ENCODE measurements around the gene LBH.

LBH gene

DNA sequence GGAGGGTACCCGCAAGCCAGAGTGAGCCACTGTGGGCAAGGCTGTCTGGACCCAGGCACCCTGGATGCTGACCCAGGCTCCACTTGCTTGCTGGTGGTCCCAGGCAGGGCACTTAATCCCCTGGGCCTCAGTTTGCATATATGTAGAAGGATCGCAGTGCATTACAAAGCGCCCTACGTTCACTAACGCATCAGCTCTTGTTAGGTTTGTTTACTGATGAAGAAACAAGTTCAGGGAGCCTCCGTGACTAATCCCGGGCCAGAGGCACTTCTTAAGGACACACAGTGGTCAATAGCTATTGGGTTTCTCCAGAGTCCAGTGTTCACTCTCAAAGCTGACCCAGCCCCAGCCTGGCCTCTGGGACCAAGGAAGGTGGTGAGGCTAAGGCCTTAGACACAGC, 70.2 kb downstream of the LBH start:
- H3K27ac Mint-ChIP-seq, result peak overlapping the region; percentile 32
- no peaks in the 10 kb centered on the region for H3K27me3 Mint-ChIP-seq (ENCODE audit: low read depth, poor library complexity)
- TF ChIP-seq, protein P1, sequence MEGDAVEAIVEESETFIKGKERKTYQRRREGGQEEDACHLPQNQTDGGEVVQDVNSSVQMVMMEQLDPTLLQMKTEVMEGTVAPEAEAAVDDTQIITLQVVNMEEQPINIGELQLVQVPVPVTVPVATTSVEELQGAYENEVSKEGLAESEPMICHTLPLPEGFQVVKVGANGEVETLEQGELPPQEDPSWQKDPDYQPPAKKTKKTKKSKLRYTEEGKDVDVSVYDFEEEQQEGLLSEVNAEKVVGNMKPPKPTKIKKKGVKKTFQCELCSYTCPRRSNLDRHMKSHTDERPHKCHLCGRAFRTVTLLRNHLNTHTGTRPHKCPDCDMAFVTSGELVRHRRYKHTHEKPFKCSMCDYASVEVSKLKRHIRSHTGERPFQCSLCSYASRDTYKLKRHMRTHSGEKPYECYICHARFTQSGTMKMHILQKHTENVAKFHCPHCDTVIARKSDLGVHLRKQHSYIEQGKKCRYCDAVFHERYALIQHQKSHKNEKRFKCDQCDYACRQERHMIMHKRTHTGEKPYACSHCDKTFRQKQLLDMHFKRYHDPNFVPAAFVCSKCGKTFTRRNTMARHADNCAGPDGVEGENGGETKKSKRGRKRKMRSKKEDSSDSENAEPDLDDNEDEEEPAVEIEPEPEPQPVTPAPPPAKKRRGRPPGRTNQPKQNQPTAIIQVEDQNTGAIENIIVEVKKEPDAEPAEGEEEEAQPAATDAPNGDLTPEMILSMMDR (IDR thresholded peaks at IDR 0.05), result no peak
- H3K4me1 Mint-ChIP-seq, result peaks cover 29% of the 10 kb centered on the region
- H3K4me3 Mint-ChIP-seq, result no peak overlapping the region
- no peaks in the 10 kb centered on the region for H3K36me3 Mint-ChIP-seq (ENCODE audit: low read depth)
- DNase-seq, result no peak
- no peaks in the 10 kb centered on the region for H3K9me3 Mint-ChIP-seq

DNA sequence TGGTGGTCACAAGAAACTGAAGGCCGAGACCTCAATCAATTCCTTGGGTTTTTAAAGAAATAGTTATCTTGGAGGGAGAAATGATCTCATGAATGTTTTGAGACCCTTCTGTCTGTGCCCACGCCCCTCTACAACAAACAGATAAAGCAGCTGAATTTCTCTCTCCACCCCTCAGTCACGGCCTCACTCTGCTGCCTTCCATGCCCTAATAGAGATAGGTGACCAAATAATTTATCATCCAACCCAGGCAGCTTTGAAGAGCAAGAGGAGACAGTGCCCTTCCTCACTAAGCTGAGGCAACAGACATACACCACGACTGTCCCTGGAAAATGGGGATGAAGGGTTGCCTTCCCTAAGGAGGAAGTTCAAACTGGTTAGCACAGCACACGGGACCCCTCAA, 71.2 kb downstream of the LBH start:
- TF ChIP-seq, protein P1 (IDR thresholded peaks at IDR 0.05), result no peak
- Mint-ChIP-seq H3K27me3 (ENCODE audit: low read depth, poor library complexity) (no peaks in the 10 kb centered on the region), H3K4me3 (no peak overlapping the region), H3K36me3 (ENCODE audit: low read depth) (no peaks in the 10 kb centered on the region), H3K27ac (peak overlapping the region; percentile 60), H3K4me1 (peaks cover 34% of the 10 kb centered on the region), H3K9me3 (no peaks in the 10 kb centered on the region)
- no peak for DNase-seq

DNA sequence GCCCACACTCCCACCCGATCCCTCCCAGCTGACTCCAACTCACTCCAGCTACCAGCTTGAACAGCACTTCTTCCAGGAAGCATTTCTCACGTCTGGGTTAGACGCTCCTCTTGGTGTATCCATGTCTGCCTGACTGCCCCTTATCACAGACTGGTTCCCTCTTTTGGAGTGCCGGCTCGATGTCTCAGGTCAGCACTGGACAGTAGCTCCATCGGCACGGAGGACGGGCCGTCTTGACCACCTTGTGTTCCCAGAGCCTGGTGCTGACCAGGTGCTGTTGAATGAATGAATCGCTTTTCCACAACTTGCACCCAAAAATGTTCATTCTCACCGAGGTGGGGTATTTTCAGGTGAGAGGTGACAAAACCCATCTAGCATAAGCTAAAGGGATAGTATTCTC, 71.8 kb downstream of the LBH start:
- H3K9me3 Mint-ChIP-seq, result no peaks in the 10 kb centered on the region
- H3K27me3 Mint-ChIP-seq (ENCODE audit: low read depth, poor library complexity), result no peaks in the 10 kb centered on the region
- no peak overlapping the region for H3K4me3 Mint-ChIP-seq
- H3K36me3 Mint-ChIP-seq (ENCODE audit: low read depth), result no peaks in the 10 kb centered on the region
- no peak for DNase-seq
- no peak overlapping the region for H3K27ac Mint-ChIP-seq
- H3K4me1 Mint-ChIP-seq, result peaks cover 34% of the 10 kb centered on the region
- TF ChIP-seq, protein P1 (IDR thresholded peaks at IDR 0.05), result no peak

DNA sequence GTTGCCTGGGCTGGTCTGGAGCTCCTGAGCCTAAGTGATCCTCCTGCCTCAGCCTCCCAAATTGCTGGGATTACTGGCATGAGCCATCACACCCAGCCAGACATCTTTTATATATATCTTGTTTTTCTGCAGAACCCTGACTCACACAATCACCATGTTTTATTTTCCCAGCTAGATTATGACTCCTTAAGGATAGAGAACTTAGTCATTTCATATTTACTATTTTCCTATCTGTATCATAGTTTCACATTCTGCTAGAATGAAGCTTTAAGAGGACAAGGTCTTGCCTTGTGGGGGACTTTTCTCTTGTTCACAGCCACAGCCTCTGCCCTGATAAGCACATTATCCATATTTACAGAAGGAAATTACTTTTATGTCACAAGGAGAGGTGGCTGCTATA, 73.9 kb downstream of the LBH start:
- TF ChIP-seq, protein P1 (IDR thresholded peaks at IDR 0.05), result no peak
- Mint-ChIP-seq H3K4me3 (no peak overlapping the region), H3K36me3 (ENCODE audit: low read depth) (no peaks in the 10 kb centered on the region), H3K27ac (no peak overlapping the region), H3K27me3 (ENCODE audit: low read depth, poor library complexity) (peaks cover 5% of the 10 kb centered on the region), H3K9me3 (no peaks in the 10 kb centered on the region), H3K4me1 (peaks cover 34% of the 10 kb centered on the region)
- DNase-seq, result no peak

DNA sequence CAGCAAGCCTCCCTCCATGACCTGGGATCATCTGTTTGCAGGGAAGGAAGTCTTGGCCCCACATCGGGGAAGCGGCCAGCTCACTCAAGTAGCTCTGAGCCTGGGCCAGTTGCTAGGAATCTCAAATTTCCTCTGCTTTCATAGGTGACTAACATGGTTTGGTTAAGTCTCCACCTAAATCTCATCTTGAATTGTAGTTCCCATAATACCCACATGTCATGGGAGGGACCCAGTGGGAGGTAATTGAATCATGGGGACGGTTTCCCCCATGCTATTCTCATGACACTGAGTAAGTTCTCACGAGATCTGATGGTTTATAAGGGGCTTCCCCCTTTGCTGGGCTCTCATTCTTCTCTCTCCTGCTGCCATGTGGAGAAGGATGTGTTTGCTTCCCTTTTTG, 75.2 kb downstream of the LBH start:
- Mint-ChIP-seq H3K9me3 (no peaks in the 10 kb centered on the region), H3K36me3 (ENCODE audit: low read depth) (no peaks in the 10 kb centered on the region), H3K4me3 (no peak overlapping the region), H3K27ac (no peak overlapping the region), H3K27me3 (ENCODE audit: low read depth, poor library complexity) (peaks cover 5% of the 10 kb centered on the region), H3K4me1 (peaks cover 29% of the 10 kb centered on the region)
- TF ChIP-seq, protein P1 (IDR thresholded peaks at IDR 0.05), result no peak
- no peak for DNase-seq

DNA sequence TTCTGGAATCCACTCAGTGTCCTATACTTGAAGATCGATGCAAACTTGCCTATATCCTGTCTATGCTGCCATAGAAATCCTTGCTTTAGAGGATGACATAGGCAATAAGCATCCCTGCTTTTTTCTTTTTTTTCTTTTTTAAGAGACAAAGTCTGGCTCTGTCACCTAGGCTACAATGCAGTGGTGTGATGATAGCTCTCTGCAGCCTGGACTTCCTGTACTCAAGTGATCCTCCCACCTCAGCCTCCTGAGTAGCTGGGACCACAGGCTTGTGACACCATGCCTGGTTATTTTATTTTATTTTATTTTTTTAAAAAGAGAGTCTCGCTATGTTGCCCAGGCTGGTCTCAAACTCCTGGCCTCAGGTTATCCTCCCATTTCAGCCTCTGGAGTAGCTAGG, 76.9 kb downstream of the LBH start:
- TF ChIP-seq, protein P1 (IDR thresholded peaks at IDR 0.05), result no peak
- Mint-ChIP-seq H3K4me3 (no peak overlapping the region), H3K27ac (no peak overlapping the region), H3K27me3 (ENCODE audit: low read depth, poor library complexity) (peaks cover 5% of the 10 kb centered on the region), H3K4me1 (peaks cover 12% of the 10 kb centered on the region), H3K9me3 (no peaks in the 10 kb centered on the region), H3K36me3 (ENCODE audit: low read depth) (no peaks in the 10 kb centered on the region)
- no peak for DNase-seq

All from nephron progenitor cell (in vitro differentiated cells).